ENCODE measurements around the gene TBC1D22B.

GRCh38 chr6:37354526-37355384 is 97.2 kb downstream of the TBC1D22B start:
- TF ChIP-seq CTCF (conservative IDR thresholded peaks at IDR 0.05; ENCODE audit: low read length) = no peak
- no peak for TF ChIP-seq EZH2phosphoT487 (IDR thresholded peaks at IDR 0.05; ENCODE audit: borderline replicate concordance, low read depth, low read length)
